Caco-2 (cell line): ENCODE results near the gene USH2A. TPM values are rescaled to one million over a fixed set of nuclear protein-coding genes. Genes with fewer than 3 reads are reported as not detected.

Experiments used
- BruUV-seq: library from RNA; stranded (reverse); fragments of 400-500 nt; replicated peaks from 2 replicates; lab custom pipeline; 2021; lab: Mats Ljungman, UMichigan
- CTCF ChIA-PET: fragments of 300-600 bp; sonication (Branson Sonifier 250); formaldehyde crosslinking; loops from one replicate; lab custom pipeline; 2022; ENCODE audit warnings: antibody characterized with exemption; lab: Charles Lee
- POLR2A ChIA-PET: fragments of 300-600 bp; sonication (Branson Sonifier 250); formaldehyde crosslinking; loops from one replicate; lab custom pipeline; 2022; ENCODE audit warnings: antibody characterized with exemption; lab: Charles Lee
- DNase-seq, 2 experiments: peaks; one replicate each; pipeline versions ENCODE4 v3.0.0 to v3.0.0-alpha.2; 2020 to 2022
- H3K27me3 ChIP-seq: replicated peaks from 2 replicates; pipeline ENCODE4 v1.6.0; 2011; ENCODE audit warnings: low read length; ENCODE audit not compliant: control insufficient read depth, insufficient read depth
- H3K36me3 ChIP-seq: 2 replicates; pipeline ENCODE4 v1.5.1; 2011; ENCODE audit warnings: low read length; ENCODE audit not compliant: control insufficient read depth, insufficient read depth
- H3K4me1 ChIP-seq: fragments of 250-450 bp; sonication (Bioruptor Pico); 2 replicates; pipeline ENCODE4 v1.5.1; 2020; ENCODE audit warnings: mild to moderate bottlenecking
- H3K4me3 ChIP-seq: 2 replicates; pipeline ENCODE4 v1.5.1; 2011; ENCODE audit warnings: low read depth, mild to moderate bottlenecking, control low read depth, low read length
- H3K9me3 ChIP-seq: fragments of 250-450 bp; sonication (Bioruptor Pico); 2 replicates; pipeline ENCODE4 v1.5.1; 2020; ENCODE audit warnings: mild to moderate bottlenecking, moderate library complexity
- H3K27ac Mint-ChIP-seq: one replicate; pipeline ENCODE4 v1.8.0; 2022; ENCODE audit warnings: mixed read lengths; ENCODE audit not compliant: unreplicated experiment
- H3K27me3 Mint-ChIP-seq: one replicate; pipeline ENCODE4 v1.8.0; 2022; ENCODE audit warnings: mixed read lengths; ENCODE audit not compliant: insufficient read depth, unreplicated experiment
- H3K36me3 Mint-ChIP-seq: one replicate; pipeline ENCODE4 v1.8.0; 2022; ENCODE audit warnings: mild to moderate bottlenecking, mixed read lengths; ENCODE audit not compliant: insufficient read depth, unreplicated experiment
- H3K4me1 Mint-ChIP-seq: one replicate; pipeline ENCODE4 v1.8.0; 2022; ENCODE audit warnings: low read depth, mixed read lengths; ENCODE audit not compliant: unreplicated experiment
- H3K4me3 Mint-ChIP-seq: one replicate; pipeline ENCODE4 v1.8.0; 2022; ENCODE audit warnings: mild to moderate bottlenecking, moderate library complexity, mixed read lengths; ENCODE audit not compliant: unreplicated experiment
- H3K9me3 Mint-ChIP-seq: one replicate; pipeline ENCODE4 v1.8.0; 2022; ENCODE audit warnings: mixed read lengths; ENCODE audit not compliant: unreplicated experiment
- intact Hi-C: fragments of 100-400 bp; cut with micrococcal nuclease; formaldehyde crosslinking; loops from one replicate; pipeline ENCODE4 v1.10.0; 2022; ENCODE audit not compliant: unreplicated experiment
- total RNA-seq: library from RNA; stranded (reverse); gene quantifications from 2 replicates; pipeline ENCODE4 v1.2.3, GENCODE V29; 2022
- TF ChIP-seq, protein P1 (sequence below), 2 experiments: fragments of 200-600 bp in 1 of 2; IDR thresholded peaks; 1 replicate in 1 of 2; 2 replicates in 1 of 2; pipeline versions ENCODE4 v1.5.1 to v1.8.0; 2011 to 2022; ENCODE audit warnings: antibody characterized with exemption in 1 of 2, control low read depth in 1 of 2, inconsistent platforms in 1 of 2, low read depth in 1 of 2, low read length in 1 of 2, mild to moderate bottlenecking in 1 of 2, moderate library complexity in 1 of 2; ENCODE audit not compliant: insufficient read depth in 1 of 2, severe bottlenecking in 1 of 2, unreplicated experiment in 1 of 2

USH2A gene
- total RNA-seq, 1 experiment from 2014 or later: 0.11 TPM

- Mint-ChIP-seq H3K36me3 (no peaks in the 10 kb centered on the region), H3K9me3 (no peaks in the 10 kb centered on the region), H3K27me3 (no peaks in the 10 kb centered on the region), H3K4me1 (no peaks in the 10 kb centered on the region), H3K4me3 (no peak overlapping the region), H3K27ac (no peak overlapping the region)
- Histone ChIP-seq H3K27me3 (no peaks in the 10 kb centered on the region), H3K4me3 (no peak overlapping the region), H3K4me1 (no peaks in the 10 kb centered on the region), H3K9me3 (no peaks in the 10 kb centered on the region), H3K36me3 (no peaks in the 10 kb centered on the region)
- no TSS peak for BruUV-seq
- ChIA-PET CTCF (no interaction called here), POLR2A (no interaction called here)
- intact Hi-C loops: no loop called here
- DNase-seq: no peak
- TF ChIP-seq, protein P1, sequence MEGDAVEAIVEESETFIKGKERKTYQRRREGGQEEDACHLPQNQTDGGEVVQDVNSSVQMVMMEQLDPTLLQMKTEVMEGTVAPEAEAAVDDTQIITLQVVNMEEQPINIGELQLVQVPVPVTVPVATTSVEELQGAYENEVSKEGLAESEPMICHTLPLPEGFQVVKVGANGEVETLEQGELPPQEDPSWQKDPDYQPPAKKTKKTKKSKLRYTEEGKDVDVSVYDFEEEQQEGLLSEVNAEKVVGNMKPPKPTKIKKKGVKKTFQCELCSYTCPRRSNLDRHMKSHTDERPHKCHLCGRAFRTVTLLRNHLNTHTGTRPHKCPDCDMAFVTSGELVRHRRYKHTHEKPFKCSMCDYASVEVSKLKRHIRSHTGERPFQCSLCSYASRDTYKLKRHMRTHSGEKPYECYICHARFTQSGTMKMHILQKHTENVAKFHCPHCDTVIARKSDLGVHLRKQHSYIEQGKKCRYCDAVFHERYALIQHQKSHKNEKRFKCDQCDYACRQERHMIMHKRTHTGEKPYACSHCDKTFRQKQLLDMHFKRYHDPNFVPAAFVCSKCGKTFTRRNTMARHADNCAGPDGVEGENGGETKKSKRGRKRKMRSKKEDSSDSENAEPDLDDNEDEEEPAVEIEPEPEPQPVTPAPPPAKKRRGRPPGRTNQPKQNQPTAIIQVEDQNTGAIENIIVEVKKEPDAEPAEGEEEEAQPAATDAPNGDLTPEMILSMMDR (IDR thresholded peaks at IDR 0.05; ENCODE audit: insufficient read depth in 1 of 2, low read depth in 1 of 2, low read length in 1 of 2, severe bottlenecking in 1 of 2, unreplicated experiment in 1 of 2): no peak
Observed at GRCh38 chr1:215657047-215657446, 766.2 kb downstream of the USH2A start.

DNA sequence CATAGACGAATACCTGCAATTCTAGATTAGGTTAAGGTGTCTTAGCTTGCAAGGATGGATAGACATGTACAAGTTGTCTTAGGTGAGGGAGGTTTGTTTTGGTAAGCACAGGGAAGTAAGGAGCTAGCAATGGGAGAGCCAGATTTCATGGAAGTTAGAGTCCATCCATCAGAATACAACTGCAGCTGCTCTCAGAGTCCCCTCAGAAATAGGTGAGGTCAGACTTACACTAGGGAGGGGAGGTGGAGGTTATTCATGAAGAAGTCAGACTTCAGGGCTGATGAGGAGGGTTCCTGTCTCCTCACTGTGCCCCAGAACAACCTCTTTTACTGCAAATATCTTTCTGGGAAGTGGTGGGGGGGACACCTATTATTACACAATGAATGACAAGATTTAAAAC lies 770.9 kb downstream of the USH2A start:
- Histone ChIP-seq H3K9me3 (no peaks in the 10 kb centered on the region), H3K4me1 (no peaks in the 10 kb centered on the region), H3K36me3 (no peaks in the 10 kb centered on the region), H3K4me3 (no peak overlapping the region), H3K27me3 (no peaks in the 10 kb centered on the region)
- no peaks in the 10 kb centered on the region for H3K27me3 Mint-ChIP-seq
- no peak overlapping the region for H3K27ac Mint-ChIP-seq
- no peak overlapping the region for H3K4me3 Mint-ChIP-seq
- H3K4me1 Mint-ChIP-seq: no peaks in the 10 kb centered on the region
- DNase-seq: no peak
- TF ChIP-seq, protein P1 (IDR thresholded peaks at IDR 0.05; ENCODE audit: insufficient read depth in 1 of 2, low read depth in 1 of 2, low read length in 1 of 2, severe bottlenecking in 1 of 2, unreplicated experiment in 1 of 2): no peak
- no peaks in the 10 kb centered on the region for H3K9me3 Mint-ChIP-seq
- ChIA-PET POLR2A (no interaction called here), CTCF (no interaction called here)
- no TSS peak for BruUV-seq
- intact Hi-C loops: no loop called here
- no peaks in the 10 kb centered on the region for H3K36me3 Mint-ChIP-seq

- no peaks in the 10 kb centered on the region for H3K36me3 ChIP-seq
- POLR2A ChIA-PET: no interaction called here
- H3K36me3 Mint-ChIP-seq: no peaks in the 10 kb centered on the region
- H3K27me3 ChIP-seq: no peaks in the 10 kb centered on the region
- H3K4me3 Mint-ChIP-seq: no peak overlapping the region
- TF ChIP-seq, protein P1 (IDR thresholded peaks at IDR 0.05; ENCODE audit: insufficient read depth in 1 of 2, low read depth in 1 of 2, low read length in 1 of 2, severe bottlenecking in 1 of 2, unreplicated experiment in 1 of 2): no peak
- no TSS peak for BruUV-seq
- no peaks in the 10 kb centered on the region for H3K9me3 ChIP-seq
- no peaks in the 10 kb centered on the region for H3K4me1 ChIP-seq
- no peak overlapping the region for H3K4me3 ChIP-seq
- no peak for DNase-seq
- H3K27ac Mint-ChIP-seq: no peak overlapping the region
- H3K27me3 Mint-ChIP-seq: no peaks in the 10 kb centered on the region
- intact Hi-C loops: no loop called here
- CTCF ChIA-PET: no interaction called here
- H3K4me1 Mint-ChIP-seq: no peaks in the 10 kb centered on the region
- H3K9me3 Mint-ChIP-seq: no peaks in the 10 kb centered on the region
Observed at GRCh38 chr1:215651867-215652266, 771.4 kb downstream of the USH2A start.
